HepG2 (cell line): Measurements from ENCODE around the gene DIAPH3.

Source experiments
- NFYC ChIP-seq: IDR thresholded peaks from 2 replicates; pipeline ENCODE4 v1.6.1; 2016; ENCODE audit warnings: missing genetic modification reagents, missing compliant biosample characterization
- NR3C1 ChIP-seq: sonication (generic); formaldehyde crosslinking; IDR thresholded peaks from 2 replicates; pipeline ENCODE4 v1.4.0; 2020; ENCODE audit warnings: missing genetic modification reagents
- POLR2G ChIP-seq: fragments of 200-400 bp; formaldehyde crosslinking; IDR thresholded peaks from 2 replicates; pipeline ENCODE4 v1.6.1; 2018; ENCODE audit warnings: mild to moderate bottlenecking, low read depth, low read length, moderate library complexity
- TF ChIP-seq, protein P1 (sequence below): sonication (generic); formaldehyde crosslinking; IDR thresholded peaks from 2 replicates; pipeline ENCODE4 v1.9.0; 2021; ENCODE audit warnings: mild to moderate bottlenecking, missing genetic modification reagents
- TF ChIP-seq, protein P2 (sequence below): sonication (generic); formaldehyde crosslinking; IDR thresholded peaks from 2 replicates; pipeline ENCODE4 v1.5.0; 2020; ENCODE audit warnings: mild to moderate bottlenecking, missing genetic modification reagents, moderate library complexity

DNA sequence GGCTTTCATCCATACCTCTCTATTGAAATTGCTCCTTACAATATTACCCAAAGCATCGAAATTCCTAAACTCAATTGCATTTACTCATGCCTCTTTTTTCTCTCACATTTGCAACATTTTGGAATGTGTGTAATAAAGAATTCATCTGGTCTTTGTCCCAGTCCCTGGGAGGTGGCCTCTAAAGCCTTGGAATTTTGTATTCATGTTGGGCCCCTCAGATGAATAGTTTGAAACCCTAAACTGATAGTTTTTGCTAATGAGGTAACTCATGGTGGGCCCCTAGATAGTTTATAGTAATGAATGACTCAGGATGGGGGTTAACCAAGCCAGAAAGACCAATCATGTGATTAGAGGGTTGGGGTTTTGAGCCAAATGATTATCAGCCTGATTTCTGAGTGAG is 490.4 kb downstream of the DIAPH3 start:
- TF ChIP-seq POLR2G (no peak), NR3C1 (CRISPR knock-in tag) (no peak), NFYC (no peak)
- TF ChIP-seq, protein P1, sequence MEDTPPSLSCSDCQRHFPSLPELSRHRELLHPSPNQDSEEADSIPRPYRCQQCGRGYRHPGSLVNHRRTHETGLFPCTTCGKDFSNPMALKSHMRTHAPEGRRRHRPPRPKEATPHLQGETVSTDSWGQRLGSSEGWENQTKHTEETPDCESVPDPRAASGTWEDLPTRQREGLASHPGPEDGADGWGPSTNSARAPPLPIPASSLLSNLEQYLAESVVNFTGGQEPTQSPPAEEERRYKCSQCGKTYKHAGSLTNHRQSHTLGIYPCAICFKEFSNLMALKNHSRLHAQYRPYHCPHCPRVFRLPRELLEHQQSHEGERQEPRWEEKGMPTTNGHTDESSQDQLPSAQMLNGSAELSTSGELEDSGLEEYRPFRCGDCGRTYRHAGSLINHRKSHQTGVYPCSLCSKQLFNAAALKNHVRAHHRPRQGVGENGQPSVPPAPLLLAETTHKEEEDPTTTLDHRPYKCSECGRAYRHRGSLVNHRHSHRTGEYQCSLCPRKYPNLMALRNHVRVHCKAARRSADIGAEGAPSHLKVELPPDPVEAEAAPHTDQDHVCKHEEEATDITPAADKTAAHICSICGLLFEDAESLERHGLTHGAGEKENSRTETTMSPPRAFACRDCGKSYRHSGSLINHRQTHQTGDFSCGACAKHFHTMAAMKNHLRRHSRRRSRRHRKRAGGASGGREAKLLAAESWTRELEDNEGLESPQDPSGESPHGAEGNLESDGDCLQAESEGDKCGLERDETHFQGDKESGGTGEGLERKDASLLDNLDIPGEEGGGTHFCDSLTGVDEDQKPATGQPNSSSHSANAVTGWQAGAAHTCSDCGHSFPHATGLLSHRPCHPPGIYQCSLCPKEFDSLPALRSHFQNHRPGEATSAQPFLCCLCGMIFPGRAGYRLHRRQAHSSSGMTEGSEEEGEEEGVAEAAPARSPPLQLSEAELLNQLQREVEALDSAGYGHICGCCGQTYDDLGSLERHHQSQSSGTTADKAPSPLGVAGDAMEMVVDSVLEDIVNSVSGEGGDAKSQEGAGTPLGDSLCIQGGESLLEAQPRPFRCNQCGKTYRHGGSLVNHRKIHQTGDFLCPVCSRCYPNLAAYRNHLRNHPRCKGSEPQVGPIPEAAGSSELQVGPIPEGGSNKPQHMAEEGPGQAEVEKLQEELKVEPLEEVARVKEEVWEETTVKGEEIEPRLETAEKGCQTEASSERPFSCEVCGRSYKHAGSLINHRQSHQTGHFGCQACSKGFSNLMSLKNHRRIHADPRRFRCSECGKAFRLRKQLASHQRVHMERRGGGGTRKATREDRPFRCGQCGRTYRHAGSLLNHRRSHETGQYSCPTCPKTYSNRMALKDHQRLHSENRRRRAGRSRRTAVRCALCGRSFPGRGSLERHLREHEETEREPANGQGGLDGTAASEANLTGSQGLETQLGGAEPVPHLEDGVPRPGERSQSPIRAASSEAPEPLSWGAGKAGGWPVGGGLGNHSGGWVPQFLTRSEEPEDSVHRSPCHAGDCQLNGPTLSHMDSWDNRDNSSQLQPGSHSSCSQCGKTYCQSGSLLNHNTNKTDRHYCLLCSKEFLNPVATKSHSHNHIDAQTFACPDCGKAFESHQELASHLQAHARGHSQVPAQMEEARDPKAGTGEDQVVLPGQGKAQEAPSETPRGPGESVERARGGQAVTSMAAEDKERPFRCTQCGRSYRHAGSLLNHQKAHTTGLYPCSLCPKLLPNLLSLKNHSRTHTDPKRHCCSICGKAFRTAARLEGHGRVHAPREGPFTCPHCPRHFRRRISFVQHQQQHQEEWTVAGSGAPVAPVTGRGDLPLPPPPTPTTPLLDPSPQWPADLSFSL (CRISPR knock-in tag), result no peak
- TF ChIP-seq, protein P2, sequence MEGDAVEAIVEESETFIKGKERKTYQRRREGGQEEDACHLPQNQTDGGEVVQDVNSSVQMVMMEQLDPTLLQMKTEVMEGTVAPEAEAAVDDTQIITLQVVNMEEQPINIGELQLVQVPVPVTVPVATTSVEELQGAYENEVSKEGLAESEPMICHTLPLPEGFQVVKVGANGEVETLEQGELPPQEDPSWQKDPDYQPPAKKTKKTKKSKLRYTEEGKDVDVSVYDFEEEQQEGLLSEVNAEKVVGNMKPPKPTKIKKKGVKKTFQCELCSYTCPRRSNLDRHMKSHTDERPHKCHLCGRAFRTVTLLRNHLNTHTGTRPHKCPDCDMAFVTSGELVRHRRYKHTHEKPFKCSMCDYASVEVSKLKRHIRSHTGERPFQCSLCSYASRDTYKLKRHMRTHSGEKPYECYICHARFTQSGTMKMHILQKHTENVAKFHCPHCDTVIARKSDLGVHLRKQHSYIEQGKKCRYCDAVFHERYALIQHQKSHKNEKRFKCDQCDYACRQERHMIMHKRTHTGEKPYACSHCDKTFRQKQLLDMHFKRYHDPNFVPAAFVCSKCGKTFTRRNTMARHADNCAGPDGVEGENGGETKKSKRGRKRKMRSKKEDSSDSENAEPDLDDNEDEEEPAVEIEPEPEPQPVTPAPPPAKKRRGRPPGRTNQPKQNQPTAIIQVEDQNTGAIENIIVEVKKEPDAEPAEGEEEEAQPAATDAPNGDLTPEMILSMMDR (CRISPR knock-in tag), result no peak
